PC-9 (cell line): ENCODE results near the gene CLDN3. TPM values are rescaled to one million over a fixed set of nuclear protein-coding genes. Genes with fewer than 3 reads are reported as not detected.

Source experiments
- BruUV-seq: library from RNA; stranded (reverse); fragments of 400-500 nt; replicated peaks from 2 replicates; lab custom pipeline; 2021; lab: Mats Ljungman, UMichigan
- CTCF ChIA-PET: fragments of 300-600 bp; sonication (Branson Sonifier 250); formaldehyde crosslinking; loops from one replicate; lab custom pipeline; 2022; ENCODE audit warnings: antibody characterized with exemption; lab: Charles Lee
- POLR2A ChIA-PET: fragments of 300-600 bp; sonication (Branson Sonifier 250); formaldehyde crosslinking; loops from one replicate; lab custom pipeline; 2022; ENCODE audit warnings: antibody characterized with exemption; ENCODE audit not compliant: unreplicated experiment; lab: Charles Lee
- DNase-seq, 2 experiments: peaks; one replicate each; pipeline versions ENCODE4 v3.0.0 to v3.0.0-alpha.2; 2015 to 2022; ENCODE audit warnings: mixed read lengths in 1 of 2
- H2AFZ ChIP-seq: fragments of 200-600 bp; sonication (generic); 2 replicates; pipeline ENCODE4 v1.8.1; 2017; ENCODE audit warnings: antibody characterized with exemption
- H3F3A ChIP-seq: fragments of 200-600 bp; sonication (generic); 2 replicates; pipeline ENCODE4 v1.8.1; 2017; ENCODE audit warnings: antibody characterized with exemption, mild to moderate bottlenecking, low read depth; ENCODE audit not compliant: insufficient read depth
- H3K27ac ChIP-seq: fragments of 200-600 bp; sonication (generic); 2 replicates; pipeline ENCODE4 v1.6.1; 2016; ENCODE audit warnings: mixed run types
- H3K27me3 ChIP-seq: fragments of 200-600 bp; sonication (generic); 2 replicates; pipeline ENCODE4 v1.6.1; 2016; ENCODE audit warnings: low read depth, mixed run types; ENCODE audit not compliant: insufficient read depth
- H3K36me3 ChIP-seq: fragments of 200-600 bp; sonication (generic); 2 replicates; pipeline ENCODE4 v1.6.1; 2016; ENCODE audit warnings: low read depth, mixed run types
- H3K4me1 ChIP-seq: fragments of 200-600 bp; sonication (generic); replicated peaks from 2 replicates; pipeline ENCODE4 v1.6.1; 2016; ENCODE audit warnings: mixed run types; ENCODE audit not compliant: insufficient read depth
- H3K4me2 ChIP-seq: fragments of 200-600 bp; sonication (generic); 2 replicates; pipeline ENCODE4 v1.6.1; 2017; ENCODE audit warnings: mixed run types
- H3K4me3 ChIP-seq: fragments of 200-600 bp; sonication (generic); 2 replicates; pipeline ENCODE4 v1.6.1; 2016; ENCODE audit warnings: mixed run types
- H3K79me2 ChIP-seq: fragments of 200-600 bp; sonication (generic); 2 replicates; pipeline ENCODE4 v1.6.1; 2017; ENCODE audit warnings: low read depth, mixed run types
- H3K9me2 ChIP-seq: fragments of 200-600 bp; sonication (generic); 2 replicates; pipeline ENCODE4 v1.8.1; 2017; ENCODE audit warnings: mild to moderate bottlenecking; ENCODE audit not compliant: insufficient read depth
- H3K9me3 ChIP-seq: fragments of 200-600 bp; sonication (generic); 2 replicates; pipeline ENCODE4 v1.8.1; 2016; ENCODE audit warnings: low read depth; ENCODE audit not compliant: insufficient read depth
- H4K20me1 ChIP-seq: fragments of 200-600 bp; sonication (generic); 2 replicates; pipeline ENCODE4 v1.8.1; 2017; ENCODE audit not compliant: insufficient read depth
- CTCF ChIP-seq: fragments of 200-600 bp; sonication (generic); conservative IDR thresholded peaks from 2 replicates; pipeline ENCODE4 v1.6.1; 2017; ENCODE audit warnings: mixed run types, antibody characterized with exemption, mild to moderate bottlenecking, moderate library complexity
- EZH2 ChIP-seq: fragments of 200-600 bp; sonication (generic); IDR thresholded peaks from 2 replicates; pipeline ENCODE4 v1.8.0; 2017; ENCODE audit warnings: antibody characterized with exemption, low read depth
- intact Hi-C: fragments of 100-400 bp; cut with micrococcal nuclease; formaldehyde crosslinking; loops from one replicate; pipeline ENCODE4 v1.10.0; 2022; ENCODE audit not compliant: unreplicated experiment
- total RNA-seq: library from RNA; stranded (reverse); gene quantifications from 2 replicates; pipeline ENCODE4 v1.2.3, GENCODE V29; 2021

CLDN3 gene
- total RNA-seq, 1 experiment from 2014 or later, result 31.3 TPM

- intact Hi-C loops, result loop anchor here (10.0 kb wide), 1 partner anchor 237 kb away; no protein-coding TSS in a partner anchor
- peaks cover 52% of the 10 kb centered on the region for H3F3A ChIP-seq
- TF ChIP-seq EZH2 (no peak), CTCF (no peak)
- no peaks in the 10 kb centered on the region for H3K27me3 ChIP-seq
- peaks cover 65% of the 10 kb centered on the region for H3K4me1 ChIP-seq
- H3K79me2 ChIP-seq, result peaks cover 48% of the 10 kb centered on the region
- H3K4me2 ChIP-seq, result peak overlapping the region; percentile 97
- peak in 1 of 2 experiments; percentile 60 for DNase-seq
- H4K20me1 ChIP-seq, result peaks cover 6% of the 10 kb centered on the region; the same call in 1 of the 2 replicates
- H3K36me3 ChIP-seq, result peaks cover 15% of the 10 kb centered on the region; the same call in 1 of the 2 replicates
- ChIA-PET POLR2A (interaction anchor here (0.5 to 3.2 kb wide), 22 partner anchors 17 to 842 kb away, joined by 3 to 80 read pairs (median 6); partner anchors contain the start of genes METTL27 and STX1A), CTCF (interaction anchor here (0.6 to 1.5 kb wide), 3 partner anchors 32 to 95 kb away, joined by 5 read pairs; no protein-coding TSS in a partner anchor)
- peak overlapping the region; percentile 96 for H3K4me3 ChIP-seq
- BruUV-seq, result no TSS peak
- no peaks in the 10 kb centered on the region for H3K9me3 ChIP-seq
- peak overlapping the region; percentile 88 for H3K27ac ChIP-seq
- H2AFZ ChIP-seq, result peak overlapping the region; percentile 53; the same call in 1 of the 2 replicates
- no peaks in the 10 kb centered on the region for H3K9me2 ChIP-seq
Measured at GRCh38 chr7:73738220-73738611, 31.9 kb downstream of the CLDN3 start.

GRCh38 chr7:73737491-73738219, 32.4 kb downstream of the CLDN3 start:
- no peaks in the 10 kb centered on the region for H3K27me3 ChIP-seq
- no peaks in the 10 kb centered on the region for H3K9me2 ChIP-seq
- intact Hi-C loops, result loop anchor here (10.0 kb wide), 1 partner anchor 237 kb away; no protein-coding TSS in a partner anchor
- H3K36me3 ChIP-seq, result peaks cover 15% of the 10 kb centered on the region; the same call in 1 of the 2 replicates
- H3K4me2 ChIP-seq, result peak overlapping the region; percentile 97
- H3K9me3 ChIP-seq, result no peaks in the 10 kb centered on the region
- ChIA-PET CTCF (no interaction called here), POLR2A (interaction anchor here (0.5 to 3.2 kb wide), 10 partner anchors 33 to 414 kb away, joined by 3 to 80 read pairs (median 10); partner anchors contain the start of gene METTL27)
- TSS peak; percentile 22 for BruUV-seq
- no peak for DNase-seq
- H2AFZ ChIP-seq, result no peak overlapping the region
- H3K4me3 ChIP-seq, result peak overlapping the region; percentile 96
- peaks cover 48% of the 10 kb centered on the region for H3K79me2 ChIP-seq
- H4K20me1 ChIP-seq, result peaks cover 6% of the 10 kb centered on the region; the same call in 1 of the 2 replicates
- TF ChIP-seq CTCF (no peak), EZH2 (no peak)
- H3F3A ChIP-seq, result peaks cover 55% of the 10 kb centered on the region
- peak overlapping the region; percentile 88 for H3K27ac ChIP-seq
- H3K4me1 ChIP-seq, result peaks cover 63% of the 10 kb centered on the region

- peaks cover 48% of the 10 kb centered on the region for H3K79me2 ChIP-seq
- peak overlapping the region; percentile 97 for H3K4me2 ChIP-seq
- peak overlapping the region; percentile 88; the same call in 1 of the 2 replicates for H3K27ac ChIP-seq
- H2AFZ ChIP-seq, result no peak overlapping the region
- H3K27me3 ChIP-seq, result no peaks in the 10 kb centered on the region
- H3K9me2 ChIP-seq, result no peaks in the 10 kb centered on the region
- TF ChIP-seq CTCF (no peak), EZH2 (no peak)
- CTCF ChIA-PET, result no interaction called here
- H3K36me3 ChIP-seq, result peaks cover 15% of the 10 kb centered on the region; the same call in 1 of the 2 replicates
- intact Hi-C loops, result loop anchor here (10.0 kb wide), 1 partner anchor 238 kb away; no protein-coding TSS in a partner anchor
- POLR2A ChIA-PET, result interaction anchor here (0.5 kb wide), 1 partner anchor 96 kb away, joined by 6 read pairs; no protein-coding TSS in a partner anchor
- peaks cover 57% of the 10 kb centered on the region for H3F3A ChIP-seq
- H3K4me3 ChIP-seq, result peak overlapping the region; percentile 96; the same call in 1 of the 2 replicates
- DNase-seq, result no peak
- no TSS peak for BruUV-seq
- H4K20me1 ChIP-seq, result peaks cover 6% of the 10 kb centered on the region; the same call in 1 of the 2 replicates
- H3K9me3 ChIP-seq, result no peaks in the 10 kb centered on the region
- H3K4me1 ChIP-seq, result peaks cover 55% of the 10 kb centered on the region
Measured at GRCh38 chr7:73736885-73737284, 33.2 kb downstream of the CLDN3 start.
